GM23338 (cell line): ENCODE results near the gene PPP1R2. TPM values are rescaled to one million over a fixed set of nuclear protein-coding genes. Genes with fewer than 3 reads are reported as not detected.

Source experiments
- ATAC-seq: fragments of 200-7000 bp; cut with Tn5 transposase; 3 replicates; pipeline ENCODE4 v1.9.1; 2020
- DNase-seq: peaks from one replicate; pipeline ENCODE4 v3.0.0-alpha.2; 2015; ENCODE audit warnings: low spot score
- H2AFZ ChIP-seq: fragments of 200-600 bp; sonication (generic); 2 replicates; pipeline ENCODE4 v1.8.0; 2016; ENCODE audit warnings: antibody characterized with exemption, mild to moderate bottlenecking, moderate library complexity
- H3F3A ChIP-seq: fragments of 200-600 bp; sonication (generic); replicated peaks from 2 replicates; pipeline ENCODE4 v1.8.0; 2017; ENCODE audit warnings: antibody characterized with exemption, mixed run types, low read depth
- H3K27ac ChIP-seq: fragments of 200-600 bp; sonication (generic); 2 replicates; pipeline ENCODE4 v1.6.1; 2016; ENCODE audit warnings: low read depth
- H3K27me3 ChIP-seq: fragments of 200-600 bp; sonication (generic); 2 replicates; pipeline ENCODE4 v1.8.0; 2016; ENCODE audit warnings: mild to moderate bottlenecking, mixed run types, moderate library complexity; ENCODE audit not compliant: insufficient read depth
- H3K36me3 ChIP-seq: fragments of 200-600 bp; sonication (generic); 2 replicates; pipeline ENCODE4 v1.8.0; 2016; ENCODE audit warnings: mild to moderate bottlenecking; ENCODE audit not compliant: insufficient read depth
- H3K4me1 ChIP-seq: fragments of 200-600 bp; sonication (generic); 2 replicates; pipeline ENCODE4 v1.8.0; 2016; ENCODE audit warnings: mild to moderate bottlenecking, moderate library complexity; ENCODE audit not compliant: insufficient read depth
- H3K4me2 ChIP-seq: fragments of 200-600 bp; sonication (generic); 2 replicates; pipeline ENCODE4 v1.7.1; 2017; ENCODE audit warnings: mixed run types
- H3K4me3 ChIP-seq: fragments of 200-600 bp; sonication (generic); 2 replicates; pipeline ENCODE4 v1.6.1; 2016; ENCODE audit warnings: mixed run types
- H3K79me2 ChIP-seq: fragments of 200-600 bp; sonication (generic); replicated peaks from 2 replicates; pipeline ENCODE4 v1.8.0; 2017; ENCODE audit warnings: mild to moderate bottlenecking; ENCODE audit not compliant: insufficient read depth
- H3K9me2 ChIP-seq: fragments of 200-600 bp; sonication (generic); 2 replicates; pipeline ENCODE4 v1.8.0; 2017; ENCODE audit not compliant: insufficient read depth
- H4K20me1 ChIP-seq: fragments of 200-600 bp; sonication (generic); replicated peaks from 2 replicates; pipeline ENCODE4 v1.8.0; 2017; ENCODE audit warnings: mild to moderate bottlenecking; ENCODE audit not compliant: insufficient read depth
- H3K27ac Mint-ChIP-seq: 2 replicates; pipeline ENCODE4 v1.8.0; 2020; ENCODE audit warnings: inconsistent platforms, mild to moderate bottlenecking, moderate library complexity, mixed read lengths
- H3K27me3 Mint-ChIP-seq: 3 replicates; pipeline ENCODE4 v1.8.0; 2022; ENCODE audit warnings: low read depth, mild to moderate bottlenecking, moderate library complexity, mixed read lengths, inconsistent platforms; ENCODE audit not compliant: insufficient read depth, poor library complexity
- H3K36me3 Mint-ChIP-seq: 3 replicates; pipeline ENCODE4 v1.8.0; 2021; ENCODE audit warnings: low read depth, mild to moderate bottlenecking, inconsistent platforms, moderate library complexity, mixed read lengths
- H3K4me1 Mint-ChIP-seq: 3 replicates; pipeline ENCODE4 v1.8.0; 2020; ENCODE audit warnings: mild to moderate bottlenecking, inconsistent platforms, mixed read lengths
- H3K4me3 Mint-ChIP-seq: 3 replicates; pipeline ENCODE4 v1.8.0; 2021; ENCODE audit warnings: moderate library complexity, mild to moderate bottlenecking, inconsistent platforms, mixed read lengths
- H3K9me3 Mint-ChIP-seq: 3 replicates; pipeline ENCODE4 v1.8.0; 2020; ENCODE audit warnings: moderate library complexity, mild to moderate bottlenecking, inconsistent platforms, mixed read lengths
- CREB1 ChIP-seq: fragments of 250-450 bp; sonication (Bioruptor Pico); IDR thresholded peaks from 2 replicates; pipeline ENCODE4 v1.5.0; 2020; ENCODE audit warnings: low read depth, mild to moderate bottlenecking, moderate library complexity
- EZH2phosphoT487 ChIP-seq: fragments of 200-600 bp; sonication (generic); IDR thresholded peaks from one replicate; pipeline ENCODE4 v1.8.1; 2018; ENCODE audit warnings: antibody characterized with exemption; ENCODE audit not compliant: unreplicated experiment
- JUNB ChIP-seq: IDR thresholded peaks from one replicate; pipeline ENCODE4 v1.6.1; 2016; ENCODE audit warnings: antibody characterized with exemption; ENCODE audit not compliant: unreplicated experiment
- NANOG ChIP-seq: IDR thresholded peaks from 2 replicates; pipeline ENCODE4 v1.6.1; 2016; ENCODE audit warnings: antibody characterized with exemption, borderline replicate concordance
- POLR2AphosphoS5 ChIP-seq: IDR thresholded peaks from 2 replicates; pipeline ENCODE4 v1.6.1; 2016; ENCODE audit warnings: antibody characterized with exemption, low read depth
- REST ChIP-seq: IDR thresholded peaks from one replicate; pipeline ENCODE4 v1.6.1; 2018; ENCODE audit warnings: antibody characterized with exemption; ENCODE audit not compliant: unreplicated experiment
- STAT1 ChIP-seq: IDR thresholded peaks from one replicate; pipeline ENCODE4 v1.6.1; 2016; ENCODE audit warnings: antibody characterized with exemption; ENCODE audit not compliant: unreplicated experiment
- ZNF114 ChIP-seq: fragments of 250-450 bp; sonication (Bioruptor Pico); IDR thresholded peaks from 2 replicates; pipeline ENCODE4 v1.5.0; 2020; ENCODE audit warnings: mild to moderate bottlenecking, moderate library complexity
- ZNF331 ChIP-seq: fragments of 250-450 bp; sonication (Bioruptor Pico); IDR thresholded peaks from 2 replicates; pipeline ENCODE4 v1.5.0; 2020; ENCODE audit warnings: low read depth, mild to moderate bottlenecking, moderate library complexity
- polyA plus RNA-seq: library from polyadenylated mRNA; unstranded; fragments of >200 nt; fragmentation: Nextera tagmentation; extraction: Ambion mirVana; gene quantifications from 2 replicates; pipeline ENCODE4 v1.2.1, GENCODE V29; 2016
- total RNA-seq: library from RNA; depleted of rRNA; stranded (reverse); fragments of >200 nt; shearing (Covaris generic); gene quantifications from 2 replicates; pipeline ENCODE4 v1.2.3, GENCODE V29; 2014

Gene PPP1R2
- total and polyA plus RNA-seq, 2 experiments from 2014 or later = 45.9 to 46.8 TPM

- TF ChIP-seq EZH2phosphoT487 (no peak), ZNF114 (CRISPR knock-in tag) (no peak), CREB1 (CRISPR knock-in tag) (no peak), JUNB (no peak), REST (no peak), ZNF331 (no peak), NANOG (no peak)
These were observed 5.9 kb upstream of the PPP1R2 start (continued) for GRCh38 chr3:195548987-195549386.

- Histone ChIP-seq H3F3A (no peaks in the 10 kb centered on the region), H3K79me2 (no peaks in the 10 kb centered on the region), H2AFZ (no peak overlapping the region), H3K27me3 (peaks cover 23% of the 10 kb centered on the region), H3K9me2 (no peaks in the 10 kb centered on the region), H3K4me3 (peak overlapping the region; percentile 35), H4K20me1 (no peaks in the 10 kb centered on the region), H3K27ac (no peak overlapping the region), H3K4me1 (peaks cover 36% of the 10 kb centered on the region), H3K36me3 (no peaks in the 10 kb centered on the region), H3K4me2 (peak overlapping the region; percentile 67)
- H3K4me3 Mint-ChIP-seq = peak overlapping the region; percentile 50
- peaks cover 15% of the 10 kb centered on the region for H3K27me3 Mint-ChIP-seq
- H3K36me3 Mint-ChIP-seq = no peaks in the 10 kb centered on the region
- H3K9me3 Mint-ChIP-seq = no peaks in the 10 kb centered on the region
- TF ChIP-seq NANOG (peak; percentile 68), ZNF114 (CRISPR knock-in tag) (no peak)
- DNase-seq (peak; percentile 25), ATAC-seq (peak; percentile 11; the same call in 2 of the 3 replicates)
- H3K27ac Mint-ChIP-seq = no peak overlapping the region
- H3K4me1 Mint-ChIP-seq = peaks cover 40% of the 10 kb centered on the region
These were observed 5.4 kb upstream of the PPP1R2 start for GRCh38 chr3:195548501-195548900.

- no peaks in the 10 kb centered on the region for H3K9me2 ChIP-seq
These were observed 4.9 kb upstream of the PPP1R2 start for GRCh38 chr3:195548006-195548405.

More at GRCh38 chr3:195548006-195548405, 4.9 kb upstream of the PPP1R2 start:
- H3K4me1 ChIP-seq = peaks cover 36% of the 10 kb centered on the region
- Mint-ChIP-seq H3K27me3 (peaks cover 15% of the 10 kb centered on the region), H3K27ac (no peak overlapping the region), H3K36me3 (no peaks in the 10 kb centered on the region), H3K4me3 (peak overlapping the region; percentile 50), H3K4me1 (peaks cover 40% of the 10 kb centered on the region), H3K9me3 (no peaks in the 10 kb centered on the region)
- no peaks in the 10 kb centered on the region for H3K79me2 ChIP-seq
- H2AFZ ChIP-seq = no peak overlapping the region
- H3K27me3 ChIP-seq = peaks cover 23% of the 10 kb centered on the region
- H4K20me1 ChIP-seq = no peaks in the 10 kb centered on the region
- no peaks in the 10 kb centered on the region for H3K36me3 ChIP-seq
- H3K4me3 ChIP-seq = peak overlapping the region; percentile 35
- DNase-seq = no peak
- H3F3A ChIP-seq = no peaks in the 10 kb centered on the region
- H3K27ac ChIP-seq = no peak overlapping the region
- ATAC-seq = no peak
- TF ChIP-seq POLR2AphosphoS5 (no peak), STAT1 (no peak), JUNB (no peak), CREB1 (CRISPR knock-in tag) (no peak), NANOG (no peak)
- H3K4me2 ChIP-seq = peak overlapping the region; percentile 67
